HG03521 (cell line): ENCODE data around the gene IL1RAPL1.

Experiments
- ATAC-seq: cut with Tn5 transposase; IDR thresholded peaks from one replicate; pipeline ENCODE4 v1.9.1; 2021; ENCODE audit warnings: mild to moderate bottlenecking, moderate library complexity; ENCODE audit not compliant: unreplicated experiment

IL1RAPL1 gene

DNA sequence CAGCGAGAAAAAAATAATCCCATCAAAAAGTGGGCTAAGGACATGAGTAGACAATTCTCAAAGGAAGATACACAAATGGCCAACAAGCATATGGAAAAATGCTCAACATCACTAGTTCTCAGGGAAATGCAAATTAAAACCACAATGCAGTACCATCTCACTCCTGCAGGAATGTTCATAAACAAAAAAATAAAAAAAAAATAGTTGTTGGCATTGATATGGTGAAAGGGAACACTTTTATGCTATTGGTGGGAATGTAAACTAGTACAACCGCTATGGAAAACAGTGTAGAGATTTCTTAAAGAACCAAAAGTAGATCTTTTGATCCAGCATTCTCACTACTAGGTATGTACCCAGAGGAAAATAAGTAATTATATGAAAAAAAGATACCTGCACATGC is 1119.8 kb downstream of the IL1RAPL1 start:
- ATAC-seq, result no peak

DNA sequence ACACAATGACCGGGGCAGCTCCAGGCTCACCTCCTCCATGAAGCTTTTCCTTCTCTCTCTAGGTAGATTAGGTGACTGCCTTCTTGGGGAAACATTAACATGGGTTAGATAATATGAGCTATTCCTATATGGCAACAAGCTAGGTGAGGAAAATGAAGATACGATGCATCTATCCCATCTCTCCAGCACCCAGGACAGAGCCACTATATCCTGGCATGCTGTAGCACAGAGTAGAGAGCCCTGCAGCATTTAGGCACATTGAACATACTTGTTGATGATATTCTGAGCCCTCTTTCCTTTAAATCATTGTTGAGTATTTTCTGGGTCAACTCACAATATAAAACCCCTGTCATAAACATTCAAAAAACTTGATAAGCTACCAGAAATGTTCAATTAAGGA is 1133.9 kb downstream of the IL1RAPL1 start:
- no peak for ATAC-seq

DNA sequence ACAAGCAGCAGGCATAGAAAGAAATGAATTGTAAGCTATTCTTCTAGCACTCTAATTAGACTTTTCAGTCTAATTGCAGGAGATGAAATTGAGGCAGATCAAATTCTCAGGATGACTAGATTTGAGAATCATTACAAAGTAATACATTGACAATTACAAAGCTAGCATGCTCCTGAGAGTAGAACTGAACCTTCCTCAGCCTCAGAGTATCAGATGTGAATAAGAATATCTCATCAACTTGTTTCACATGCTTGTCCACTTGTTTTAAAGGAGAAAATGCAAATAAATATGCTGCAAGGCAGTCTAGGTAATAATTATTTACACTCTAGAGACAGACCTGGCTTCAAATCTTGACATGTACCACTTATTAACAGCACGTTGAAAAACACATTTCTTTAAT is 1137.1 kb downstream of the IL1RAPL1 start:
- ATAC-seq, result no peak

DNA sequence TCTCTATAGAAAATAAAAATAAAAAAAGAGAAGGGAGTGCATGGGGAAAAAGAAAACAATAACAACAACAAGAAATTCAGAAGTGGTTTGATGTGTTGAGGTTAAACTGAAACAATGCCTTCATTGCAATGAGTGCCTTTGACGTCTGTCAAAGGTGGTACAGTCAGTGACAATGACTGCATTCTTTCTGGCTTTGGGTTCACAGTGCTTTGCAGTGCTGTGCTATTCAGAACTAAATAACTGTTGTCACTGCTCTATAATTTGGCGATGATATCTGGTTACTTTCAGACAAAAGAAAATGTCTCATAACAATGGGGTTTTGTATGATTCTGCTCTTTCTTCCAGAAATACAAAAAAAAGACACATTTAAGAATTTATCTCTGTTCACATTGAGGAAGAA is 1139.6 kb downstream of the IL1RAPL1 start:
- ATAC-seq, result no peak

DNA sequence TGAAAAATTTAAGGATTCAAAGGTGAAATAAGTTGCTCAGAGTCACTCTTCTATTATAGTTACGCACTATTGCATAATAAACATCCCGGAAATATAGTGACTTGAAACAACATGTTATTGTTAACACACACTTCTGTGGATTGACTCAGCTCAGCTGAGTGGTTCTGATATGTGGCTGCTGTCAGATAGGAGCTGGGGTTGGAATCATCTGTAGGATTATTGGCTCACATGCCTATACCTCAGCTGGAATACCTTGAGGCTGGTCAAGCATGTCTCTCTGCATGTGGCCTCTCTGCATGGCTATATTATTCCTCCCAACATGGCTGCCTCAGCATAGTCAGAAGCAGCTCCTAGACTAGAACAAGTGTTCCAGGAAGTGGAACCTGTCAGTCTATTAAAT is 1141.4 kb downstream of the IL1RAPL1 start:
- ATAC-seq, result no peak

DNA sequence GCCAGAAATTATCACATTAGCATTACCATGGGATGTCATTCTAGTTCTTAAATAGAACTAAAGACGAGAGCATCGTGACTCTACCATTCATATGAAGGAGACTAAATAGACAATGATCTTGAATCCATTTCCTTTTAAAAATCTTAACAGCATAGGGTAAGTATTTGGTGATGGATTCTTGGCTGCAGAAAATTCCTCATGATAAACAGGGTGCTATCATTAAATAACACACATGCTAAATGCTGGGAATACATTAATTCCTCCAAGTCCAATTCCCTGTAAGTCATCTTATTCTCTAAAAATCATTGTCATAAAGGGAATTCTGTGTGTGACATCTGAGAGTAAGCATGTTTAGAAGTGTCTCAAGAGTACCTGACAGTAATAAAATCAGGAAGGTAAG is 1157.7 kb downstream of the IL1RAPL1 start:
- no peak for ATAC-seq

DNA sequence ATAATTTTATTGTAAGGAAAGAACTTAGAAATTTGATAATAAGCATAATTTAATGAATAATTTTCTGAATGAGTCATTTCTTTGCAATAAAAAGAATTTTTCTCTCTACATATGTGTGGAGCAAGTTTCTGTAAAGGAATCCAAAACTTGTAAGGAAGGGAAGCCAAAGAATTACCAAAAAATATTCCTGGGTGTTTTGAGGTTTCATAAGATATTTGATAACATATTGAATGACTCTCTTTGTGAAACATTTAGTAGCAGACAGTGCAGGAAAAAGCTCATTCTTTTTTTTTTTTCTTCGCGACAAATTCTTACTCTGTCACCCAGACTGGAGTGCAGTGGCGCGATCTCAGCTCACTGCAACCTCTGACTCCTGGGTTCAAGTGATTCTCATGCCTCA is 1159.1 kb downstream of the IL1RAPL1 start:
- ATAC-seq, result no peak

DNA sequence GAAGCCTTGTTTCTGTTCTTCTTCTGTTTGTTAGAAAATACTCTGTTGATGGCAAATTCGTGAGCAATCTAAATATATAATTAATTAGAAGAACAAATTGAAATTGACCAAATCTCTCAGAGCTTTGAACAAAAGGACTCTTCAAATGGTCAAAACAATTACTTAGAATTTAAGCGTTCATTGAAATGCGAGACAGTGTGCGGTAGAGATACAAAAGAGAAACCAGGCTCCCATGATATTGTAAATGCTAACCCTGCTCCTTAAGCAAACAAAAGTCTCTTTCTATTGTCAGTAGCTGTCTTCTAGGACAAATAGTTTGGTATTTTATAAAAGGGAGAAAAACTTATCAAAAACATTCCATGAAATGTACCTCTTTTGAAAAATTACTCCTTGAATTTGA is 1174.8 kb downstream of the IL1RAPL1 start:
- no peak for ATAC-seq

DNA sequence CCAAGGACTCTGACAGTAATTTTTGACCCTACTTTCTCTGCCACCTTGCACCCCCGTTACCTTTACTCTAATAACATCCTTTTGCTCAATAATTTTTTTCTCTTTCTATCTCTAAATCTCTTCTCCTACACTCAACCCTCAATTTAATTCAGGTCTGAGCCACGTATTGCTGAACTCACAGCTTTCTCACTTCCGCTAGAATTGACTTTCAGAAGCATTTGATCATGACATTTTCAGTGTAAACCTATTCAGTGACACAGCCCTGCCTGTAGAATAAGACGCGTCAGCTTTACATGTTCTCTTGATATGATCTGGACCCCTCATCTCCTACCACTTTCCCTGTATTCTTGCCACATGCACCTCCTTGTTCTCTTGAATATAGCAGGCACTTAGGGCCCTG is 1188.6 kb downstream of the IL1RAPL1 start:
- no peak for ATAC-seq

DNA sequence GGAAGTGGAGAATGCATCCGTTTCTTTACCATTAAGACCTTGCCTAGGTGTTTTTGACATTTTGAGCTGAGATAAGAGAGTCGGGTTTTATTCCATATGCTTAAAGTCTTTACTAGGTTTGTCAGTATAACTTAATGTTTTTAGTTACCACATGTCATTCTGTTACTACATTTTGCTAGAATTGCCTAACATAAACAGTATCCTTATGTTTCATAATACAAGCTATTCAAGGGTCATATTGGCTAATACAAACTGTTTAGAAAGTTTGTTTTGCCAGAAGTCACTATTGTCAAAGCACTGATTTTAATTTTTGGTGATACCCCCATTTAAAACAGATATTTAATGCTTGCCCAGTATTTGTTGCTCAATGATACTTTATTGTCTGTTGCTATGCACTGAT is 1200.4 kb downstream of the IL1RAPL1 start:
- ATAC-seq, result no peak

DNA sequence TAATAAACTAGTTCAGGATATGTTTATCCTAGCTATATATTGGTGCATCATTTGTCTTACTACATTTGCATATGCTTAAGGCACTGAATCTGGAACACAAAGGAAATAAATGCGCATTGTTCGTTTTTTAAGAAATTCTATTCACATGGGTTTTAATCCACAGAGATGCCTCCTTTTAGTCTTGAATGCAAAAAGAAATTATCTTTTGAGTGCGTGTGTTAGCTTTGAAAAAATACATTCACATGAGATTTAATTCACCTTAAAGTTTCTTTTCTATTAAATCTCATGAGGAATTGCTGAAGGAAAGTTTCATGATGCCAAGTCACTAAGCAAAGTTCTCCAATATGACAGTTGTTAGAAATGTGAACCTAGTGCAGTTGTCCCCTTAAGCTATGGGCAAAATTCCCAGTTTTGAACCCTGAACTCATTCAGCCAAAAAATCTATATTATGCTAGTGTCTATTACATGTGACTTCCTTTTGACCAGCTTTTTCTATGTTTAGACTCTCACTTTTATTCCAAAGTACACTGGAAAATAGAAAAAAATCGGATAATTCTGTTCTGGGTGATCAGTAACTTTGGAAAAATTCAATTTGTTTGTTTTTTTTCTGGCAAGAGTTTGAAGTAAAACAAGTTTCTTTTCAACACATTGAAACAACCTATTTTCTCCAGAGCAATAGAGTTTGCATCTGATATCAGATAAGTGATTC is 1201.9 kb downstream of the IL1RAPL1 start:
- no peak for ATAC-seq

DNA sequence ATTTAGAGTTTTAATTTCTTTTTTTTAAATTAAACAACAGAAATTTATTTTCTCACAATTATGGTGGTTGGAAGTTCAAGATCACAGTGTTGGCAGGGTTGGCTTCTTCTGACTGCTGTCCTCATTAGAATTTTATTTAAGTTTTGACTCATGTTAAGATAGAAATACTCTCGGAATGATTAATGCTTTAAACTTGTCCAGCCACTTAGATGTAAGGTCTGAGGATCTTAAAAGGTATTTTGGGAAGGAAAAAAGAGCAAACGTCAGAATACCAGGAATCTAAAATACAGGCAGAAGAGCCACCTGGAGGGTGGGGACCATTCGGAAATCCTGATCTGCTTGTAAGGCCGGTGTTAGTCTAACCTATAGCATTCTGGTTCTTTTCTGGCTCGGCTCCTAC is 1205.1 kb downstream of the IL1RAPL1 start:
- ATAC-seq, result no peak

DNA sequence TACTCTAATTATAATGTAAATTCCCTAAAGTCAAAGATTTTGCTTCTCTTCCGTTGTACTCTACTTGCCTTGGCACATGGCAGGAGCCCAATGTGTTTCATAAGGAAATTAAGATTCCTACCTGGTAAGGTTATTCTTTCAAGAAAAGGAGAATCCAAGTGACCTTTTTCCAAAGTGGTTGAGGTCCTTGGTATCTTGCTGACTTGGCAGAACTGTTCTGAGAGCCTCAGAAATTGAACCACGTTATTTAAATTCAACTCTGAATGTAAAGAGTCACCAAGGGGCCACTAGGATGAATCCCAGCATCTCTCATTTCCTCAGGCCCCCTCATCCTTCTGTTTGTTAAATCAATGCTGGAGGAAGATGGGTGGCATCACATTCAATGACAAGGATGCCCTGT is 1209.9 kb downstream of the IL1RAPL1 start:
- ATAC-seq, result no peak

DNA sequence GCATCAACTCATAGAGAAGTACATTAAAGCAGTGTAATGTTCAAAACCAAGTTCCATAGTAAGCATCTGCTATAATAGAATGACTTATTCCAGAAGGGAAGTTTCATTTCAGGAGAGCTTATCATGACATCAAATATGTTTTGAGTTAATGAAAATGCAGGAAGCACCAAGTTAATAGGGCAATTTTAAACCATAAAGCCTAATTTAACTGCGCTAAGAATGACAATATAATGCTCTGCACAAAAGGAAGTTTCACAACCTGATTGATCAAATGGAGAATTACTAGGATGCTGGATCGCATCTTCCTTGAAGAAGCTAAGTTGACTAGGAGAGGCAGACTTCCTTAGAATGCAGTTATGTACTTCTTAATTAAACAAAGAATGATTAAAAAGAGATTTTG is 1211.2 kb downstream of the IL1RAPL1 start:
- no peak for ATAC-seq

DNA sequence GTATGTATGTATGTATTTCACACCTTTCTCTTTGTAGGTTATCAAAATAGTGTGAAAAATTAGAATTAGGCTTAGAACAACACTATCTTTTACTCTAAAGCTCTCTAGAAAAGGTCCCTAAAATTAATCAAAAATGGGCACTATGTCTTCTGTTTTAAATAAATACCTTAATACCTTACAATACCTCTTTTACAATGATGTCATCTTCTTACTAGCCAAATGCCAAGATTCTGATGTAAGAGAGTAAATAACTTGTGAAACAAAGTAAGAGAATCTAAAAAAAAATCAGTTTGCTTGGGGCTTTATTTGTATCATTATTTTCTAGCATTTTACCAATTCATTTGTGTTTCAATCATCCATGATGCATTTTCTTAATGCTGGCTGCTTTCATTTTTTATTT is 1225.9 kb downstream of the IL1RAPL1 start:
- ATAC-seq, result no peak

DNA sequence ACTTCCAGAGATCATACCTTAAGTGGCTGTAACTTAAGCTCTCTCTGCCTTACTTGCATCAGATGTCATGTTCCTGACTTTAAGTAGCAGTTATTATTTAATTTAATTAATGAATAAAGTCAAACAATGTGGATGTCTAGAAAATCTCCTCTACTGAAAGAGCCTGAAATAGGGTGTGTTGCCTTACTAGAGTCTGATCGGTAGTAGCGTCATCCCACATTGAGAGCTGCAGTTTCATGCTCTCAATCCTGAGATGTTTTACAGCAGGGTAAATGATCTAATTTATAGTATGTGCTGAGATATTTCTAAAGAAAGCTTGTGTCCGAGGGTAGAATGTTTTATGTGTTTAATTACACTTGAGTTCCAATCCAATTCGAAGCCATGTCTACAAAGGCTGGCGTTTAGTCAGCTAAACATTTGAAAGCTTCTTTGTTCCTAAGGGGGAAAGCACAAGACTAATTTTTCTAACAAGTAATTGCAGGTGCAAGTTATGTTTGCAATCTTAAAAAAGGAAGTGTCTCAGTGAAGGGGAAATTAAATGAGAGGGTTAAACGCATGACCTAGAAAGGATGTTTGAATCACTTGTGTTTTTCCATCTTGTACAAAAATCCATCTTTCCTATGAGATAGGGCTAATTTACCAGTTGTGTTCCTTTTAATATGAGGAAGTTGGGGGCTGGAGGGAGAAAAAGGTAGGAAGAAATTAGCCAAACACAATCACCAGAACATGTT is 1237.1 kb downstream of the IL1RAPL1 start:
- no peak for ATAC-seq

DNA sequence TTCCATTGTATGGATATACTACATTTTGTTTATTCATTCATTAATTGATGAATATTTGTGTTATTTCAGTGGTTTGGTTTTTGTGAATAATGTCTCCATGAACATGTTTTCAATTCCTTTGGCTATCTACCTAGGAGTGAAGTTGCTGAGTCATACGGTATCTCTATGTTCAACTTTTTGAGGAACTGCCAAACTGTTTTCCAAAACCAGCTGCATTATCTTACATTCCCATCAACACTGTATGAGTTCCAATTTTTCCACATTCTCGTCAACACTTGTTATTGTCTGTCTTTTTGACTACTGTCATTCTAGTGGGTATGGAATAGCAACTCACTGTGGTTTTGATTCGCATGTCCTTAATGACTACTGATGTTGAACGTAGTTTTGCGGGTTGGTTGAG is 1239.5 kb downstream of the IL1RAPL1 start:
- ATAC-seq, result no peak

DNA sequence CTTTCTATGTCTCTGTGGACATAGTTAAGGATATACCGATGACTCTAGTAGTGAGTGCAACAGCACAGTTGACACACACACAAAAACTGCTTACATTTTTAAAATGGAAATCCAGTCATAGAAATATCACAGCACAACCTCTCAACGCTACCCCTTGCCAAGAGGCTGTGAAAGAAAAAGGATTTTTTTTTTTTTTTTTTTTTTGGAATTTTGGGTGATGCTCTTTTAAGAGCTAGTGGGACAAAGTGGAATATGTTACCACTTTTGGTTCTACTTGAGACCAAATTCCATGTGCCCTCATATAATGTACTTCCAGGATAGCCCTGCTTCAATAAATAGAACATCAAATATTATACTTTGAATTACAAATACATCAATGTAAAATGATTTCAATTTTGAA is 1247.1 kb downstream of the IL1RAPL1 start:
- no peak for ATAC-seq

DNA sequence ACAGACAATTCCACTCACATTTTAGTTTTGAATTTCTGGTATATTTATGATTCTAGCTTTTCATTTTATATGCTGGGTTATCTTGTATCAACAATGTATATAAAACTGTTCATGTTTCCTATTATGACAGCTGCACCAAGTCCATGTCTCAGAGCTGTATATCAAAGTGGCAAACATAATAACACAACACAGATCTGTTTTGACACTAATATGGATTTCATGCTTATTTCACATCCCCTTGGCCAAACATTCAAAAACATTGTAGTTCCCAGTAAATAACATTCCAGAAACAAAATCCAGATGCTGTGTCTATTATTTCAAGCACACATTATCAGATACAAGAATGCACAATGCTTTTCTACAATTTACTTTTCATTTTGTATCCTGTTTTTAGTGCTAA is 1247.5 kb downstream of the IL1RAPL1 start:
- no peak for ATAC-seq

DNA sequence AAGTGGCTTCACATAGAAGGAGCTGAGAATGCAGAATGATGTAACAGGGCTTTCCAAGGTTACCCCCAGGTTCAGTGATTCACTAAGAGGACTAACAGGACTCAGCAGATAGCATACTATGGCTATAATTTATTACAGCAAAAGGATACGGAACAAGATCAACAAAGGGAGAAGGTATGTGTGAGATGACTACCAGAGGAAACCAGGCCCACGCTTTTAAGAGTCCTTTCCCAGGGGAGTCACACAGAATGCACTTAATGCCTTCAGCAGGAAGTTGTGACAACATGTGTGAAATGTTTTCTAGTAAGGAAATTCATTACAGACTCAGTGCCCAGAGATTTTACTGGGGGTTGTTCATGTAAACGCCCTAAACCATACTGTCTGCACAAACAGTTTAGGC is 1254.5 kb downstream of the IL1RAPL1 start:
- no peak for ATAC-seq

DNA sequence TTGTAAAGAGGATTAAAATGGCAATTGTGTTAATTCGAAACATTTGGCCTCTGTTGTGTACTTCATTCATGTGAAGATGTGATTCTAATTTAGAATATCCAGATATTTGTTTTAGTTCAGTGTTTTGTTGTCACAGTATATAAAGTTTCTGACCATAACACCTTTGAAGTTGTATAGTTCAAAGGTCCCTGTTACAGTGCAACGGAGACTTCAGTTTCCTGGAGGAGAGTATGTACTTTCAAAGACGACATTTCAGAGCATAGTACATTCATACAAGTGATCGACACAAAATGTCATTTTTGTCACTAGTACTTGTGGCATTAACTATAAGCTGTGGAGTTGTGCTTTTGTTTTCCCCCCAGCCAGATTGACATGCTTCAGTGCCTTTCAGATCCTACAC is 1255.3 kb downstream of the IL1RAPL1 start:
- ATAC-seq, result no peak

DNA sequence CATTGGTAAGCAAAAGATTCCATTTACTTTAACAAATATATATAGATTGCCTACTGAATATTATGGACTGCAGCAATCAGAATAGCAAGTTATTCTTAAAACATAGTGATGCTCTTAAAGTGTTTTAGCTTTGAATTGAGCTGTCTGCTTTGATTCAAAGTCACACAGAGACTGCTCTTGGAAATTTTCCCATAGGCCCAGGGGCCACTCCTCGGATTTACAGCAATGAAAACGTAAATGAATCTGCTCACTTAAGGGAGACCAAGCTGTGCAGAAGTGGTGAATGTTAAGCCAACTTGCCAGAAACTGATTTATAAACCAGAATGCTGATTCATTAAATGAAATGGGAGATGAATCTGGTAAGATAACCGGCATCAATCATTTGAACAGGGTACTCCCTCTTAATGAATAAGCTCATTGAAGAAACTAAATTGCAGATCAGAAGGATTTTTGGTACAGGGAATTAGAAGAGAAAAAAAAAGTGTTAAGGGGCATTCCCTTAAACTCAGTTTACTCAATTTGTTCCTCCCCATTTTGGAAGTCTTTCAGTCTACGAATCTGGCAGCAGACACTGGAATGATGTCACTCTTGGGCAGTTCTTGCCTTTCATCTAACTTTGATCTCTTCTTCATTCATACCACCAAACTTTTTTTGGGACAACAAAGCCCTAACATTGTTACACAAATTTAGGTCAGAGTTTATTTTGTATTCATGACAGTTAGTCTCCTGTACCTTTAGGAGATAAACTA is 1264.8 kb downstream of the IL1RAPL1 start:
- ATAC-seq, result no peak
